ENCODE data around the gene NFS1. TPM values are rescaled to one million over a fixed set of nuclear protein-coding genes. Genes with fewer than 3 reads are reported as not detected.

NFS1 gene
- total RNA-seq, 1 donor: 7.1 TPM

- Histone ChIP-seq H3K4me1 (ENCODE audit: insufficient read depth, low read length) (peaks cover 8% of the 10 kb centered on the region), H3K9me3 (ENCODE audit: low read depth, low read length) (no peaks in the 10 kb centered on the region), H3K27me3 (ENCODE audit: insufficient read depth, low read length) (no peaks in the 10 kb centered on the region), H3K4me3 (ENCODE audit: low read length) (no peak overlapping the region)
These were observed 69.6 kb downstream of the NFS1 start for GRCh38 chr20:35629427-35630145.

GRCh38 chr20:35627121-35627520 lies 72.0 kb downstream of the NFS1 start:
- no peaks in the 10 kb centered on the region for H3K27me3 ChIP-seq (ENCODE audit: insufficient read depth, low read length)
- H3K4me1 ChIP-seq (ENCODE audit: insufficient read depth, low read length): peaks cover 8% of the 10 kb centered on the region
- H3K4me3 ChIP-seq (ENCODE audit: low read length): no peak overlapping the region
- no peaks in the 10 kb centered on the region for H3K9me3 ChIP-seq (ENCODE audit: low read depth, low read length)

GRCh38 chr20:35626386-35627001 lies 72.7 kb downstream of the NFS1 start:
- no peak overlapping the region for H3K4me3 ChIP-seq (ENCODE audit: low read length)
- peaks cover 8% of the 10 kb centered on the region for H3K4me1 ChIP-seq (ENCODE audit: insufficient read depth, low read length)
- H3K9me3 ChIP-seq (ENCODE audit: low read depth, low read length): no peaks in the 10 kb centered on the region
- H3K27me3 ChIP-seq (ENCODE audit: insufficient read depth, low read length): no peaks in the 10 kb centered on the region

DNA sequence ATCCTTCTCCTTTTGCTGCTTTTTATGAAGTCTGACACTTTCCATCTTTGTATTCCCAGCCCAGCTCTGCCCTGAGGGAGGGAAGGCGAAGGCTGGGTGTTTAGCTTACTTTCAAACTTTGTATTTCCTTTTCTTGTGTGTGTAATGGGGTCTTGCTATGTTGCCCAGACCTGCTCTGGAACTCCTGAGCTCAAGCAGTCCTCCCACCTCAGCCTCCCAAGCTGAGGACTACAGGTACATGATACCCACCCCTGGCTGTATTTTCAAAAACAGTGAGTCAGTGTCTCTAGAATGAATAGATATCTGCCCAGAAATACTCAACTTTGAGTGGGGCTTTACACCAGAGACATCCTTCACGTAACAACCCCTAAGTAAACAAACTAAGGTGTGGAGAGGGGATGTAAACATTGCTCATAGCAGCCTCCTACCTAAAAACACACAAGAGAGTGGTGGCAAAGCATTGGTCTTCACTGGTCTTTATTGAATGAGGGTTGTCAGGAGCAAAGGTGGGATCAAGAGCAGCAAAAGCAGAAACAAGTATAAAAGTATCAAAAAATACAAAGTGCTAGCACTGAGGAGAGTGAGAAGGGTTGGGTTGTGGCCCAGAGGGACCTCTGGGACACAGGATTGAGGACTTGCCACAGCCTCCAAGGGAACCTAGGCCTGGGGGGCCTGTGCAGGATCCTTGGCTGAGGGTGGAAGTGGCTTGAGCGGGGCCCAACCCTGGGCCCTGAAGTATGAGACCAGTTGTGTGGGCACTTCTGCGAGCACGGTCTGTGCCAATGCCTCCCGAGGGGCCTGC lies 73.4 kb downstream of the NFS1 start:
- H3K27me3 ChIP-seq (ENCODE audit: insufficient read depth, low read length): no peaks in the 10 kb centered on the region
- no peak overlapping the region for H3K4me3 ChIP-seq (ENCODE audit: low read length)
- no peaks in the 10 kb centered on the region for H3K9me3 ChIP-seq (ENCODE audit: low read depth, low read length)
- peaks cover 8% of the 10 kb centered on the region for H3K4me1 ChIP-seq (ENCODE audit: insufficient read depth, low read length)

DNA sequence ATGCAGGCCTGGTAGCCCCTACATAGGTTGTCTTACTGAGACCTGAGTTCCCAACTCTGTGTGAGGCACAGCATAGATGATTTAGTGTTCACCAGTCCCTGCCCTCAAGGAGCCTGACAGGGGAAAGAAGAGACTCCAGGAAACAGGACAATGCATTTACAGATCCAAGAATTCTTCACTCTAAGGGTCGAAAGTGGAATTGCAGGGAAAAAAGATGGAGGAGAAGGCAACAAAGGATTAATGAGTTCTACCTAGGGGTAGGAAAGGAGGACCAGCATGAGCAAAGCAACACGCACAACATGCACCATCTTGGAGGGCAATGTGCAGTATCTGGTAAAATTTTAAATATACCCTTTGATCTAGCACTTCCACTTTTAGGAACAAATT lies 77.6 kb downstream of the NFS1 start:
- Histone ChIP-seq H3K9me3 (ENCODE audit: low read depth, low read length) (no peaks in the 10 kb centered on the region), H3K4me3 (ENCODE audit: low read length) (no peak overlapping the region), H3K4me1 (ENCODE audit: insufficient read depth, low read length) (peaks cover 36% of the 10 kb centered on the region), H3K27me3 (ENCODE audit: insufficient read depth, low read length) (no peaks in the 10 kb centered on the region)

- H3K9me3 ChIP-seq (ENCODE audit: low read depth, low read length): no peaks in the 10 kb centered on the region
- H3K4me3 ChIP-seq (ENCODE audit: low read length): no peak overlapping the region
- no peaks in the 10 kb centered on the region for H3K27me3 ChIP-seq (ENCODE audit: insufficient read depth, low read length)
- H3K4me1 ChIP-seq (ENCODE audit: insufficient read depth, low read length): peaks cover 36% of the 10 kb centered on the region
These were observed 78.2 kb downstream of the NFS1 start for GRCh38 chr20:35620818-35621559.

- Histone ChIP-seq H3K9me3 (ENCODE audit: low read depth, low read length) (no peaks in the 10 kb centered on the region), H3K27me3 (ENCODE audit: insufficient read depth, low read length) (no peaks in the 10 kb centered on the region), H3K4me1 (ENCODE audit: insufficient read depth, low read length) (peaks cover 47% of the 10 kb centered on the region), H3K4me3 (ENCODE audit: low read length) (peak overlapping the region; percentile 41)
These were observed 79.7 kb downstream of the NFS1 start for GRCh38 chr20:35619196-35620095.

GRCh38 chr20:35618263-35619131 lies 80.7 kb downstream of the NFS1 start:
- no peaks in the 10 kb centered on the region for H3K9me3 ChIP-seq (ENCODE audit: low read depth, low read length)
- no peaks in the 10 kb centered on the region for H3K27me3 ChIP-seq (ENCODE audit: insufficient read depth, low read length)
- peaks cover 47% of the 10 kb centered on the region for H3K4me1 ChIP-seq (ENCODE audit: insufficient read depth, low read length)
- H3K4me3 ChIP-seq (ENCODE audit: low read length): no peak overlapping the region

Other genes with a start within 250 kb of the NFS1 start
- 10.7 TPM for gene CEP250, start 243.8 kb downstream of the NFS1 start, total RNA-seq
- not detected for gene C20orf173, start 169.7 kb downstream of the NFS1 start, total RNA-seq
- 217 TPM for gene ERGIC3, start 157.3 kb downstream of the NFS1 start, total RNA-seq
- 5.9 TPM for gene SPAG4, start 83.5 kb downstream of the NFS1 start, total RNA-seq
- 74.5 TPM for gene CPNE1, start 34.5 kb downstream of the NFS1 start, total RNA-seq
- gene RBM12, start 34.5 kb downstream of the NFS1 start, total RNA-seq: 55.7 TPM
- 26.1 TPM for gene ROMO1, start 53 bp upstream of the NFS1 start, total RNA-seq
- gene RBM39, start 42.9 kb upstream of the NFS1 start, total RNA-seq: 1,157 TPM
- gene PHF20, start 72.7 kb upstream of the NFS1 start, total RNA-seq: 103 TPM

Measured in mononuclear cell (primary cell).